Caco-2 (cell line): ENCODE measurements around the gene OR8D2. TPM values are rescaled to one million over a fixed set of nuclear protein-coding genes. Genes with fewer than 3 reads are reported as not detected.

ENCODE experiments used
- BruUV-seq: library from RNA; stranded (reverse); fragments of 400-500 nt; replicated peaks from 2 replicates; lab custom pipeline; 2021; lab: Mats Ljungman, UMichigan
- CTCF ChIA-PET: fragments of 300-600 bp; sonication (Branson Sonifier 250); formaldehyde crosslinking; loops from one replicate; lab custom pipeline; 2022; ENCODE audit warnings: antibody characterized with exemption; lab: Charles Lee
- POLR2A ChIA-PET: fragments of 300-600 bp; sonication (Branson Sonifier 250); formaldehyde crosslinking; loops from one replicate; lab custom pipeline; 2022; ENCODE audit warnings: antibody characterized with exemption; lab: Charles Lee
- DNase-seq, 2 experiments: peaks; one replicate each; pipeline versions ENCODE4 v3.0.0 to v3.0.0-alpha.2; 2020 to 2022
- H3K27me3 ChIP-seq: replicated peaks from 2 replicates; pipeline ENCODE4 v1.6.0; 2011; ENCODE audit warnings: low read length; ENCODE audit not compliant: control insufficient read depth, insufficient read depth
- H3K36me3 ChIP-seq: 2 replicates; pipeline ENCODE4 v1.5.1; 2011; ENCODE audit warnings: low read length; ENCODE audit not compliant: control insufficient read depth, insufficient read depth
- H3K4me1 ChIP-seq: fragments of 250-450 bp; sonication (Bioruptor Pico); 2 replicates; pipeline ENCODE4 v1.5.1; 2020; ENCODE audit warnings: mild to moderate bottlenecking
- H3K4me3 ChIP-seq: 2 replicates; pipeline ENCODE4 v1.5.1; 2011; ENCODE audit warnings: low read depth, mild to moderate bottlenecking, control low read depth, low read length
- H3K9me3 ChIP-seq: fragments of 250-450 bp; sonication (Bioruptor Pico); 2 replicates; pipeline ENCODE4 v1.5.1; 2020; ENCODE audit warnings: mild to moderate bottlenecking, moderate library complexity
- H3K27ac Mint-ChIP-seq: one replicate; pipeline ENCODE4 v1.8.0; 2022; ENCODE audit warnings: mixed read lengths; ENCODE audit not compliant: unreplicated experiment
- H3K27me3 Mint-ChIP-seq: one replicate; pipeline ENCODE4 v1.8.0; 2022; ENCODE audit warnings: mixed read lengths; ENCODE audit not compliant: insufficient read depth, unreplicated experiment
- H3K36me3 Mint-ChIP-seq: one replicate; pipeline ENCODE4 v1.8.0; 2022; ENCODE audit warnings: mild to moderate bottlenecking, mixed read lengths; ENCODE audit not compliant: insufficient read depth, unreplicated experiment
- H3K4me1 Mint-ChIP-seq: one replicate; pipeline ENCODE4 v1.8.0; 2022; ENCODE audit warnings: low read depth, mixed read lengths; ENCODE audit not compliant: unreplicated experiment
- H3K4me3 Mint-ChIP-seq: one replicate; pipeline ENCODE4 v1.8.0; 2022; ENCODE audit warnings: mild to moderate bottlenecking, moderate library complexity, mixed read lengths; ENCODE audit not compliant: unreplicated experiment
- H3K9me3 Mint-ChIP-seq: one replicate; pipeline ENCODE4 v1.8.0; 2022; ENCODE audit warnings: mixed read lengths; ENCODE audit not compliant: unreplicated experiment
- intact Hi-C: fragments of 100-400 bp; cut with micrococcal nuclease; formaldehyde crosslinking; loops from one replicate; pipeline ENCODE4 v1.10.0; 2022; ENCODE audit not compliant: unreplicated experiment
- total RNA-seq: library from RNA; stranded (reverse); gene quantifications from 2 replicates; pipeline ENCODE4 v1.2.3, GENCODE V29; 2022
- TF ChIP-seq, protein P1 (sequence below), 2 experiments: fragments of 200-600 bp in 1 of 2; IDR thresholded peaks; 1 replicate in 1 of 2; 2 replicates in 1 of 2; pipeline versions ENCODE4 v1.5.1 to v1.8.0; 2011 to 2022; ENCODE audit warnings: antibody characterized with exemption in 1 of 2, control low read depth in 1 of 2, inconsistent platforms in 1 of 2, low read depth in 1 of 2, low read length in 1 of 2, mild to moderate bottlenecking in 1 of 2, moderate library complexity in 1 of 2; ENCODE audit not compliant: insufficient read depth in 1 of 2, severe bottlenecking in 1 of 2, unreplicated experiment in 1 of 2

Gene OR8D2
- total RNA-seq, 1 experiment from 2014 or later, result not detected

GRCh38 chr11:124322356-124322755, 2.4 kb upstream of the OR8D2 start:
- CTCF ChIA-PET, result no interaction called here
- H3K4me3 Mint-ChIP-seq, result no peak overlapping the region
- H3K36me3 ChIP-seq, result no peaks in the 10 kb centered on the region
- no peaks in the 10 kb centered on the region for H3K36me3 Mint-ChIP-seq
- H3K27me3 Mint-ChIP-seq, result peaks cover 30% of the 10 kb centered on the region
- no peaks in the 10 kb centered on the region for H3K4me1 ChIP-seq
- H3K27ac Mint-ChIP-seq, result no peak overlapping the region
- no peak for DNase-seq
- H3K4me1 Mint-ChIP-seq, result peaks cover 5% of the 10 kb centered on the region
- no TSS peak for BruUV-seq
- TF ChIP-seq, protein P1, sequence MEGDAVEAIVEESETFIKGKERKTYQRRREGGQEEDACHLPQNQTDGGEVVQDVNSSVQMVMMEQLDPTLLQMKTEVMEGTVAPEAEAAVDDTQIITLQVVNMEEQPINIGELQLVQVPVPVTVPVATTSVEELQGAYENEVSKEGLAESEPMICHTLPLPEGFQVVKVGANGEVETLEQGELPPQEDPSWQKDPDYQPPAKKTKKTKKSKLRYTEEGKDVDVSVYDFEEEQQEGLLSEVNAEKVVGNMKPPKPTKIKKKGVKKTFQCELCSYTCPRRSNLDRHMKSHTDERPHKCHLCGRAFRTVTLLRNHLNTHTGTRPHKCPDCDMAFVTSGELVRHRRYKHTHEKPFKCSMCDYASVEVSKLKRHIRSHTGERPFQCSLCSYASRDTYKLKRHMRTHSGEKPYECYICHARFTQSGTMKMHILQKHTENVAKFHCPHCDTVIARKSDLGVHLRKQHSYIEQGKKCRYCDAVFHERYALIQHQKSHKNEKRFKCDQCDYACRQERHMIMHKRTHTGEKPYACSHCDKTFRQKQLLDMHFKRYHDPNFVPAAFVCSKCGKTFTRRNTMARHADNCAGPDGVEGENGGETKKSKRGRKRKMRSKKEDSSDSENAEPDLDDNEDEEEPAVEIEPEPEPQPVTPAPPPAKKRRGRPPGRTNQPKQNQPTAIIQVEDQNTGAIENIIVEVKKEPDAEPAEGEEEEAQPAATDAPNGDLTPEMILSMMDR (IDR thresholded peaks at IDR 0.05; ENCODE audit: insufficient read depth in 1 of 2, low read depth in 1 of 2, low read length in 1 of 2, severe bottlenecking in 1 of 2, unreplicated experiment in 1 of 2), result no peak
- POLR2A ChIA-PET, result no interaction called here
- intact Hi-C loops, result loop anchor here (10.0 kb wide), 1 partner anchor 248 kb away; no protein-coding TSS in a partner anchor
- H3K4me3 ChIP-seq, result no peak overlapping the region
- no peaks in the 10 kb centered on the region for H3K9me3 Mint-ChIP-seq
- H3K9me3 ChIP-seq, result no peaks in the 10 kb centered on the region
- H3K27me3 ChIP-seq, result no peaks in the 10 kb centered on the region; the same call in 1 of the 2 replicates

- H3K27ac Mint-ChIP-seq, result no peak overlapping the region
- H3K9me3 Mint-ChIP-seq, result no peaks in the 10 kb centered on the region
- no peaks in the 10 kb centered on the region for H3K36me3 Mint-ChIP-seq
- no peaks in the 10 kb centered on the region for H3K9me3 ChIP-seq
- CTCF ChIA-PET, result no interaction called here
- H3K4me3 Mint-ChIP-seq, result no peak overlapping the region
- no peaks in the 10 kb centered on the region for H3K36me3 ChIP-seq
- no TSS peak for BruUV-seq
- TF ChIP-seq, protein P1 (IDR thresholded peaks at IDR 0.05; ENCODE audit: insufficient read depth in 1 of 2, low read depth in 1 of 2, low read length in 1 of 2, severe bottlenecking in 1 of 2, unreplicated experiment in 1 of 2), result no peak
- DNase-seq, result no peak
- H3K27me3 Mint-ChIP-seq, result peaks cover 22% of the 10 kb centered on the region
- no peak overlapping the region for H3K4me3 ChIP-seq
- peaks cover 5% of the 10 kb centered on the region for H3K4me1 Mint-ChIP-seq
- POLR2A ChIA-PET, result no interaction called here
- intact Hi-C loops, result no loop called here
- no peaks in the 10 kb centered on the region for H3K4me1 ChIP-seq
- peaks cover 2% of the 10 kb centered on the region; the same call in 1 of the 2 replicates for H3K27me3 ChIP-seq
Observed at GRCh38 chr11:124315052-124315451, 4.9 kb downstream of the OR8D2 start.

DNA sequence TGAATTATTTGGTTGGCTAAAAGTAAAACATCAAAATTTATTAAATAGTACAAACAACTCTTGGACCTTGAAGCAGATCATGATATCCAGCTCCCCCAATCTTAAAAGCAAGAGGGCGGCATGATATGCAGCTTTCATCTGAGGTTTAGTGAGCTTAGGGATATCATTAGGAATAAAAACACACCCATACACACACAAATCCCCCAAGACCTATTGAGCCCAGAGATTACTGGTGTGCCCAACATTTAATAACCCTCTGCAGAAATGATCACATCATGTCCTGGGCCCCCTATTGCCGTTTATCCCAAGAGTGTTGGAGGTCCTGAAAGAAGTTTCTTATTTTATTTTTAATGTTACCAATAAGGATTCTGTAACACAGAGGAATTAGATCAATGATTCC, 6.1 kb downstream of the OR8D2 start, which contains the start of gene OR8D1:
OR8D1 (minus strand) TSS at position 101 of the 400 bp plus-strand sequence. CDS start 3,183 bp downstream, outside the sequence.
- H3K27ac Mint-ChIP-seq, result no peak within 1 kb of the TSS
- Histone ChIP-seq H3K27me3 (0 out of 2 replicates have a peak, but pooled peaks cover 2% of the 10 kb centered on the region), H3K4me1 (no peaks in the 10 kb centered on the region), H3K9me3 (no peaks in the 10 kb centered on the region), H3K36me3 (no peaks in the 10 kb centered on the region), H3K4me3 (no peak within 1 kb of the TSS)
- intact Hi-C loops, result no loop called here
- H3K4me3 Mint-ChIP-seq, result no peak within 1 kb of the TSS
- no peak for DNase-seq
- TF ChIP-seq, protein P1 (IDR thresholded peaks at IDR 0.05; ENCODE audit: insufficient read depth in 1 of 2, low read depth in 1 of 2, low read length in 1 of 2, severe bottlenecking in 1 of 2, unreplicated experiment in 1 of 2), result no peak
- CTCF ChIA-PET, result no interaction called here
- H3K4me1 Mint-ChIP-seq, result no peaks in the 10 kb centered on the region
- POLR2A ChIA-PET, result no interaction called here
- peaks cover 20% of the 10 kb centered on the region for H3K27me3 Mint-ChIP-seq
- no peaks in the 10 kb centered on the region for H3K9me3 Mint-ChIP-seq
- no peaks in the 10 kb centered on the region for H3K36me3 Mint-ChIP-seq
- no TSS peak for BruUV-seq
